Fibroblast of lung (primary cell): ENCODE data around the gene MRGPRE. TPM values are rescaled to one million over a fixed set of nuclear protein-coding genes. Genes with fewer than 3 reads are reported as not detected.

Experiments used
- DNase-seq, 2 donors: peaks; one replicate each; pipeline versions ENCODE4 v3.0.0 to v3.0.0-alpha.2; 2010; ENCODE audit warnings: low read depth in 2 of 2
- H2AFZ ChIP-seq: 2 replicates; pipeline ENCODE4 v1.5.1; 2012; ENCODE audit warnings: low read length, control low read depth, inconsistent platforms
- H3K27ac ChIP-seq: 2 replicates; pipeline ENCODE4 v1.5.1; 2011; ENCODE audit warnings: low read length, control low read depth; ENCODE audit not compliant: insufficient read depth
- H3K27me3 ChIP-seq: 2 replicates; pipeline ENCODE4 v1.5.1; 2011; ENCODE audit warnings: mild to moderate bottlenecking, low read length; ENCODE audit not compliant: control insufficient read depth, insufficient read depth
- H3K36me3 ChIP-seq: 2 replicates; pipeline ENCODE4 v1.5.1; 2011; ENCODE audit warnings: low read length; ENCODE audit not compliant: control insufficient read depth, insufficient read depth
- H3K4me1 ChIP-seq: 2 replicates; pipeline ENCODE4 v1.5.1; 2011; ENCODE audit warnings: low read length; ENCODE audit not compliant: control insufficient read depth, insufficient read depth; ENCODE audit errors: extremely low read depth
- H3K4me2 ChIP-seq: 2 replicates; pipeline ENCODE4 v1.5.1; 2011; ENCODE audit warnings: low read length, control low read depth; ENCODE audit not compliant: insufficient read depth; ENCODE audit errors: extremely low read depth
- H3K4me3 ChIP-seq, 4 experiments: fragments of 200-600 bp in 1 of 4; sonication (generic) in 1 of 4; replicated peaks in 1 of 4; 2 replicates each; pipeline ENCODE4 v1.5.1; 2011 to 2016; ENCODE audit warnings: low read length in 4 of 4, low read depth in 3 of 4, mild to moderate bottlenecking in 3 of 4, control low read depth in 2 of 4, inconsistent platforms in 1 of 4, mixed read lengths in 1 of 4; ENCODE audit not compliant: insufficient read depth in 1 of 4; ENCODE audit errors: control extremely low read depth in 1 of 4
- H3K79me2 ChIP-seq: 2 replicates; pipeline ENCODE4 v1.5.1; 2012; ENCODE audit warnings: mild to moderate bottlenecking, low read length, inconsistent platforms; ENCODE audit not compliant: control insufficient read depth, insufficient read depth
- H3K9ac ChIP-seq: 2 replicates; pipeline ENCODE4 v1.5.1; 2011; ENCODE audit warnings: mild to moderate bottlenecking, low read length, control low read depth; ENCODE audit not compliant: insufficient read depth
- H3K9me3 ChIP-seq: 2 replicates; pipeline ENCODE4 v1.5.1; 2012; ENCODE audit warnings: low read depth, low read length; ENCODE audit not compliant: control insufficient read depth, insufficient read depth
- H4K20me1 ChIP-seq: 2 replicates; pipeline ENCODE4 v1.5.1; 2011; ENCODE audit warnings: low read length; ENCODE audit not compliant: control insufficient read depth, insufficient read depth; ENCODE audit errors: extremely low read depth
- EZH2 ChIP-seq: IDR thresholded peaks from 2 replicates; pipeline ENCODE4 v1.5.1; 2012; ENCODE audit warnings: low read length, control low read depth, mild to moderate bottlenecking; ENCODE audit errors: missing control alignments
- polyA plus RNA-seq, 2 donors: library from polyadenylated mRNA; depleted of rRNA in 1 of 2; stranded (reverse) in 1 of 2; unstranded in 1 of 2; fragments of >200 nt; gene quantifications; 2 replicates each; pipeline ENCODE4 v1.2.1, GENCODE V29; 2011 to 2012; ENCODE audit warnings: missing spikeins in 1 of 2
- total RNA-seq: library from RNA; depleted of rRNA; stranded (reverse); fragments of >200 nt; gene quantifications from 2 replicates; pipeline ENCODE4 v1.2.1, GENCODE V29; 2014
- TF ChIP-seq, protein P1 (sequence below), 2 donors: IDR thresholded peaks in 1 of 2; conservative IDR thresholded peaks in 1 of 2; 1 replicate in 1 of 2; 2 replicates in 1 of 2; pipeline ENCODE4 v1.5.1; 2011 to 2012; ENCODE audit warnings: low read length in 2 of 2, control low read depth in 1 of 2, inconsistent platforms in 1 of 2, low read depth in 1 of 2, mild to moderate bottlenecking in 1 of 2

Gene MRGPRE
- total and polyA plus RNA-seq, 2 donors (not counting 1 experiment from before 2014, with no cell fraction given): 0.17 TPM; not detected in 1

DNA sequence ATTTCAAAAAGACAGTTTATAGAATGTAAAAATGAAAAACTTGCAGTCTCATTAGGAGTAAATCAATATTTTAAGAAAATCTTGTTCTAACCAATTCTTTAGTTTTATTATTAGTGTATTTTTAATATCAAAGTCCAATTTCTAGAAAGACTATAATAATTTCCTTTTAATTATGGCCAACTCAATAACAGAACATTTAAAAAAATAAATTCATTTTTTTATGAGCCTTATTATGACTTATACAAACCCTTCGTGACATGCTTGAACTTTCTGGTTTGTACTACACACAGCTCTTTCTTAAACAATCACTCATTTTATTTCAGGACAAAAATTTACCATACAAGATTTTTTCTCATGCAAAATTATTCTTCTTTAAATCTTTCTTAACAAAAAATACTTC is 11.7 kb upstream of the MRGPRE start:
- no peak overlapping the region for H2AFZ ChIP-seq
- no peaks in the 10 kb centered on the region for H4K20me1 ChIP-seq
- no peak for DNase-seq
- H3K4me3 ChIP-seq: no peak overlapping the region
- H3K9ac ChIP-seq: no peak overlapping the region
- no peaks in the 10 kb centered on the region for H3K27me3 ChIP-seq
- no peaks in the 10 kb centered on the region for H3K36me3 ChIP-seq
- no peaks in the 10 kb centered on the region for H3K79me2 ChIP-seq
- H3K4me2 ChIP-seq: no peak overlapping the region
- TF ChIP-seq EZH2: no peak
- H3K9me3 ChIP-seq: no peaks in the 10 kb centered on the region
- no peaks in the 10 kb centered on the region for H3K4me1 ChIP-seq
- H3K27ac ChIP-seq: no peak overlapping the region

DNA sequence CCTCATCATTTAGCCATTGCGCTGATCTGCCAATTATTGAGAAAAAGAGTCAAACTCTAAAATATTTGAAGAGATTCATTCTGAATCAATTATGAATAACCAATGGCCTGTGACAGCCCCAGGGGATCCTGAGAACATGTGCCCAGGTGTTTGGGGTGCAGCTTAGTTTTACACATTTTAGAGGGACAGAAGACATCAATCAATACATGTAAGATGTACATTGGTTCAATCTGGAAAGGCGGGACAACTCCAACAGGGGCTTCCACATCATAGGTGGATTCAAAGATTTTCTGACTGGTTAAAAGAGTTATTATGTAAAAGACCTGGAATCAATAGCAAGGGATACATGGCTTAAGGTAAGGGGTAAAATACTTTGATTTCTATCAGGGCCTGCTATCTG is 4.9 kb upstream of the MRGPRE start:
- no peak overlapping the region for H3K27ac ChIP-seq
- no peaks in the 10 kb centered on the region for H3K4me1 ChIP-seq
- no peak overlapping the region for H2AFZ ChIP-seq
- H3K9me3 ChIP-seq: no peaks in the 10 kb centered on the region
- peaks cover 9% of the 10 kb centered on the region for H3K27me3 ChIP-seq
- DNase-seq: no peak
- no peaks in the 10 kb centered on the region for H3K79me2 ChIP-seq
- no peaks in the 10 kb centered on the region for H4K20me1 ChIP-seq
- no peaks in the 10 kb centered on the region for H3K36me3 ChIP-seq
- TF ChIP-seq, protein P1, sequence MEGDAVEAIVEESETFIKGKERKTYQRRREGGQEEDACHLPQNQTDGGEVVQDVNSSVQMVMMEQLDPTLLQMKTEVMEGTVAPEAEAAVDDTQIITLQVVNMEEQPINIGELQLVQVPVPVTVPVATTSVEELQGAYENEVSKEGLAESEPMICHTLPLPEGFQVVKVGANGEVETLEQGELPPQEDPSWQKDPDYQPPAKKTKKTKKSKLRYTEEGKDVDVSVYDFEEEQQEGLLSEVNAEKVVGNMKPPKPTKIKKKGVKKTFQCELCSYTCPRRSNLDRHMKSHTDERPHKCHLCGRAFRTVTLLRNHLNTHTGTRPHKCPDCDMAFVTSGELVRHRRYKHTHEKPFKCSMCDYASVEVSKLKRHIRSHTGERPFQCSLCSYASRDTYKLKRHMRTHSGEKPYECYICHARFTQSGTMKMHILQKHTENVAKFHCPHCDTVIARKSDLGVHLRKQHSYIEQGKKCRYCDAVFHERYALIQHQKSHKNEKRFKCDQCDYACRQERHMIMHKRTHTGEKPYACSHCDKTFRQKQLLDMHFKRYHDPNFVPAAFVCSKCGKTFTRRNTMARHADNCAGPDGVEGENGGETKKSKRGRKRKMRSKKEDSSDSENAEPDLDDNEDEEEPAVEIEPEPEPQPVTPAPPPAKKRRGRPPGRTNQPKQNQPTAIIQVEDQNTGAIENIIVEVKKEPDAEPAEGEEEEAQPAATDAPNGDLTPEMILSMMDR (conservative IDR thresholded peaks at IDR 0.05 in 1 of 2, IDR thresholded peaks at IDR 0.05 in 1 of 2; ENCODE audit: low read depth in 1 of 2, low read length in 2 of 2): no peak
- no peak for TF ChIP-seq EZH2
- no peak overlapping the region for H3K4me2 ChIP-seq
- no peak overlapping the region for H3K9ac ChIP-seq
- no peak overlapping the region for H3K4me3 ChIP-seq

DNA sequence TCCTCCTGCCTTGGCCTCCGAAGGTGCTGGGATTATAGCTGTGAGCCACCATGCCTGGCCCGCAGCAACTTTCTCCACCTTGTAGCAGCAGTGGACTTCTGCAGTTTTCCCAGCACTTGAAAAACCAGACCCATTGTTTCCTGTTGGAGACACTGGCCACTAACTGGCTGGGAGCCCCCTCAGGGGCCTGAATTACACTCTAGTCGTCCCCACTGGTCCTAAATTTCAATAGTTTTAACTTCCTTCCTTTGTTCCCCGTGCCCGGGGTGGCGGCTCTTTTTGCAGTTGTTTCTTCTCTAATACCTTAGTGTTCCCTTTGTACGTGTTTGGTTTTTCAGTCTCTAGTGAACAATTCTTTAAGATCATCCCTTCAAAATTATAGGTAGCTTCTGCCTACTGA is 2.6 kb upstream of the MRGPRE start:
- no peaks in the 10 kb centered on the region for H3K9me3 ChIP-seq
- H2AFZ ChIP-seq: no peak overlapping the region
- TF ChIP-seq, protein P1 (conservative IDR thresholded peaks at IDR 0.05 in 1 of 2, IDR thresholded peaks at IDR 0.05 in 1 of 2; ENCODE audit: low read depth in 1 of 2, low read length in 2 of 2): no peak
- no peak for TF ChIP-seq EZH2
- H3K36me3 ChIP-seq: no peaks in the 10 kb centered on the region
- H3K4me3 ChIP-seq: no peak overlapping the region
- no peaks in the 10 kb centered on the region for H3K4me1 ChIP-seq
- no peaks in the 10 kb centered on the region for H3K79me2 ChIP-seq
- DNase-seq: no peak
- H3K9ac ChIP-seq: no peak overlapping the region
- H3K4me2 ChIP-seq: no peak overlapping the region
- H4K20me1 ChIP-seq: no peaks in the 10 kb centered on the region
- H3K27me3 ChIP-seq: peaks cover 9% of the 10 kb centered on the region
- no peak overlapping the region for H3K27ac ChIP-seq
